NT2/D1 (cell line): ENCODE results near the gene VWCE.

Experiments used
- SUZ12 ChIP-seq: IDR thresholded peaks from 2 replicates; pipeline ENCODE4 v1.6.1; 2011; ENCODE audit not compliant: insufficient read length, insufficient read depth; ENCODE audit errors: extremely low read depth
- YY1 ChIP-seq: IDR thresholded peaks from 2 replicates; pipeline ENCODE4 v1.6.1; 2011; ENCODE audit not compliant: insufficient read length, insufficient read depth
- ZNF274 ChIP-seq: IDR thresholded peaks from 2 replicates; pipeline ENCODE4 v1.6.1; 2011; ENCODE audit warnings: mild to moderate bottlenecking, low read depth, low read length

DNA sequence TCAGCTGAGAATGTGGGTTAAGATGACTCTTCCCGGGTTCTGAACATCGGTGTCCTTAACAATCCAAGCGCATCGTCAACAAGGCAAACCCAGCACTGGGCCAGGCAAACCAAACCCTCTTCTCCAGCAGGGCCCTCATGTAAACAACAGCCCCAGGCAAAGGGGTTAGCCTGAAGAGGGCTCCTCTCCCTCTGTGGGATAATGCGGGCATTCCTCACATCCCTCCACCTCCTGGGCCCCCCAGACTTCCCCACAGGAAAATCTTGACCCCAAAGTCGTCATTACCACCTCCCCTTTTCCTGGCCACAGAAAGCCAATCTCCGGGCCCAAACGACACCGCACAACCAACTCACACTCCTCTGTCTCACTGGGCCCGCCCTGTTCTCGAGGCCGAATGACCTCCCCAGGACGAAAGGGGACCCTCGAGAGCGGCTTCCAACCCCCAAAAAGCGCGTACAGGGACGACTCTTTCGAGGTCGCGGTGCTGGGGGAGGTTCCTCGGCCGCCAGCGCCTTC is 37.2 kb upstream of the VWCE start:
- no peak for TF ChIP-seq YY1
- no peak for TF ChIP-seq ZNF274
- TF ChIP-seq SUZ12 = no peak
